22Rv1 (cell line): ENCODE measurements around the gene DTNA.

Source experiments
- ZFX ChIP-seq: fragments of 450-650 bp; IDR thresholded peaks from 2 replicates; pipeline ENCODE4 v1.6.1; 2017; ENCODE audit warnings: antibody characterized with exemption, borderline replicate concordance
- TF ChIP-seq, protein P1 (sequence below): fragments of 450-650 bp; IDR thresholded peaks from 2 replicates; pipeline ENCODE4 v1.5.1; 2017; ENCODE audit warnings: mild to moderate bottlenecking

DNA sequence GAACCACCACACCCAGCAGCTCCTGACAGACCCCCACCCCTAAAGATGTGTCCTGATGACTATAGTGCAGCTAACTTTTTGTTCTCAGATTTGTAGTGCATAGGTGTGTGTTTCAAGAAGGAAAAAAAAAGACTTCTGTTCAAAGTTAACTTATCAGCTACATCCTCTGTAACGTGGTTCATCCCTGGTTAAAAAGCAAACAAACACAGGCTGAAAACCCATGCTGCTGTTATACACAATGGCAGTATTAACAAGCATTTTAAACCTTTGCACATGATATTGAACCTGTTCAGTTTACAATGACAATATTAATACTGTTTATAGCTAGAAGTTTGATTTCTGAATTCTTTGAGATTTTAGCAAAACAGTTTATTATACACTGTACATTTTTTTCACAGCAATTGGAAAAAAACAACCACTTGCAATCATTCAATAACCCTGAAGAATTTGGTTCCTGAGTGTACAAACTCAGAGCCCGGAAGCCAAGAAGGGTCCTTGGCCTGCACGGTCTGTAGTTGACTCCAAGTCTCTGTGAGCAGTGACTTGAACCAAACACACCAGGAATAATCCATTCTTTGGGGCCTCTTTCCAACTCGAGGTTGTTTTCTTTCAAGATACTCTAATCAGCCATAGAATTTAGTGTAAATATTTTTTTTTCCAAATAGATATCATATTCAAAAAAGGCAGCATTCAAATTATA lies 177.9 kb downstream of the DTNA start:
- TF ChIP-seq, protein P1, sequence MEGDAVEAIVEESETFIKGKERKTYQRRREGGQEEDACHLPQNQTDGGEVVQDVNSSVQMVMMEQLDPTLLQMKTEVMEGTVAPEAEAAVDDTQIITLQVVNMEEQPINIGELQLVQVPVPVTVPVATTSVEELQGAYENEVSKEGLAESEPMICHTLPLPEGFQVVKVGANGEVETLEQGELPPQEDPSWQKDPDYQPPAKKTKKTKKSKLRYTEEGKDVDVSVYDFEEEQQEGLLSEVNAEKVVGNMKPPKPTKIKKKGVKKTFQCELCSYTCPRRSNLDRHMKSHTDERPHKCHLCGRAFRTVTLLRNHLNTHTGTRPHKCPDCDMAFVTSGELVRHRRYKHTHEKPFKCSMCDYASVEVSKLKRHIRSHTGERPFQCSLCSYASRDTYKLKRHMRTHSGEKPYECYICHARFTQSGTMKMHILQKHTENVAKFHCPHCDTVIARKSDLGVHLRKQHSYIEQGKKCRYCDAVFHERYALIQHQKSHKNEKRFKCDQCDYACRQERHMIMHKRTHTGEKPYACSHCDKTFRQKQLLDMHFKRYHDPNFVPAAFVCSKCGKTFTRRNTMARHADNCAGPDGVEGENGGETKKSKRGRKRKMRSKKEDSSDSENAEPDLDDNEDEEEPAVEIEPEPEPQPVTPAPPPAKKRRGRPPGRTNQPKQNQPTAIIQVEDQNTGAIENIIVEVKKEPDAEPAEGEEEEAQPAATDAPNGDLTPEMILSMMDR = no peak
- TF ChIP-seq ZFX = no peak
